NCI-H2196 treated with DMSO at 0.1 percent for 48 hours (cell line): Measurements from ENCODE around the gene LSAMP.
"Not testable (repeated sequence)": the region's sequence is repeated elsewhere in the genome, so short reads cannot be mapped to it uniquely, and the experiment has no call there.

Experiments used
- DNase-seq: peaks from one replicate; lab custom pipeline; 2025; ENCODE audit not compliant: unreplicated experiment; lab: John Stamatoyannopoulos, UW

The LSAMP gene

GRCh38 chr3:116247605-116248004 is 197.7 kb downstream of the LSAMP start:
- DNase-seq: no peak

GRCh38 chr3:116246406-116246980 is 198.8 kb downstream of the LSAMP start:
- DNase-seq: no peak

GRCh38 chr3:116242825-116243224 is 202.5 kb downstream of the LSAMP start:
- DNase-seq: no peak

- DNase-seq: no peak
Observed at GRCh38 chr3:116241677-116242076, 203.6 kb downstream of the LSAMP start.

GRCh38 chr3:116240261-116240660 is 205.0 kb downstream of the LSAMP start:
- no peak for DNase-seq

- no peak for DNase-seq
Observed at GRCh38 chr3:116238846-116239565, 206.3 kb downstream of the LSAMP start.

- DNase-seq: no peak
Observed at GRCh38 chr3:116233711-116234357, 211.5 kb downstream of the LSAMP start.

- DNase-seq: no peak
Observed at GRCh38 chr3:116230431-116231020, 214.8 kb downstream of the LSAMP start.

- DNase-seq: no peak
Observed at GRCh38 chr3:116226266-116226665, 219.0 kb downstream of the LSAMP start.

GRCh38 chr3:116216761-116217160 is 228.5 kb downstream of the LSAMP start:
- no peak for DNase-seq

- DNase-seq: no peak
Observed at GRCh38 chr3:116211901-116212300, 233.4 kb downstream of the LSAMP start.

- DNase-seq: not testable (repeated sequence)
Observed at GRCh38 chr3:116208830-116209229, 236.5 kb downstream of the LSAMP start.

- no peak for DNase-seq
Observed at GRCh38 chr3:116200956-116201690, 244.2 kb downstream of the LSAMP start.

GRCh38 chr3:116199063-116199462 is 246.2 kb downstream of the LSAMP start:
- DNase-seq: no peak

GRCh38 chr3:116198087-116198486 is 247.2 kb downstream of the LSAMP start:
- no peak for DNase-seq

- no peak for DNase-seq
Observed at GRCh38 chr3:116192464-116192863, 252.8 kb downstream of the LSAMP start.

- no peak for DNase-seq
Observed at GRCh38 chr3:116191409-116191808, 253.9 kb downstream of the LSAMP start.

GRCh38 chr3:116190095-116190494 is 255.2 kb downstream of the LSAMP start:
- no peak for DNase-seq

GRCh38 chr3:116188231-116188785 is 257.0 kb downstream of the LSAMP start:
- no peak for DNase-seq

- DNase-seq: no peak
Observed at GRCh38 chr3:116186049-116186448, 259.2 kb downstream of the LSAMP start.

GRCh38 chr3:116181159-116181558 is 264.1 kb downstream of the LSAMP start:
- no peak for DNase-seq
